ENCODE measurements around the gene HOXC6. TPM values are rescaled to one million over a fixed set of nuclear protein-coding genes. Genes with fewer than 3 reads are reported as not detected.

HOXC6 gene
- total and polyA plus RNA-seq, 10 of the 15 experiments (the other 5 are each of a cell fraction or from before 2014, with no cell fraction given), result 0.02 to 0.55 (median 0.45) TPM; not detected in 4

DNA sequence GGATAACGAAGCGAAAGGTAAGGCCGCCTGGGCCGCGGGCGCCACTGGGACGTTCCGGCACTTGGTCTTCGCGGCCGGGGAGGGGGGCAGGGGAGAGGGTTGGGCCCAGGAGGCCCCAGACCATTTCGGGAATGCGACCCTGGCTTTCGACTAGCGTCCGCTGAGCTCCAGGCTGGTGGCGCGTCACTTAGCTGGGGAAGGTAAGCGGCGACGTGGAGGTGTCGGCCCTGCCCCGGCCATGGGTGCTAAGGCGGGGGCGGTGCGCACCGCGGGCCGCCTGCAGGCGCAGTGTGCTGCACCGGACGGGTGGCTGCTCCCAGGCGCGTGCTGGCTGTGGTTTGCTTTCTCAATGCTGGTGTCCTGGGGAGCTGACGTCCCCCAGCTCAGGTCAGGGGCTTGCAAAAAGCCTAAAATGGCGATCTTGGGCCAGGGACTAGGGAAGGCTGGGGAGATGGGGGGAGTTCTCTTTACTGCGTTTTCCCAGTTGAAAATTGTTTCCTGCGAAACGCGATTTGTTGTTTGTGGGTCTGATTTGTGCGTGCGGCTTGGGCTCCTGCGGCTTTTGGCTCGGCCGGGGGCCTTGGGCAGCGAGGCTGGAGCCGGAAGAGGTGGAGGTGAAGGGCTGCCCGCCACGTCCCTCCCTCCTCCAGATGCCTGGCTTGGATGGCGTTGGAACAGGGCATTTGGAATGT lies 42.1 kb upstream of the HOXC6 start:
- no peak overlapping the region for H2AFZ ChIP-seq (ENCODE audit: control insufficient read depth, low read depth, low read length)
- ATAC-seq (peak; percentile 64), FAIRE-seq (no peak), DNase-seq (ENCODE audit: low read depth, low spot score) (no peak)
- 18% methylated on average over 48 of the region's 50 CpGs for WGBS (ENCODE audit: insufficient coverage, insufficient replicate concordance, low lambda C conversion rate, missing lambda C conversion rate)
- POLR2A ChIA-PET, result interaction anchor here (0.6 to 1.2 kb wide), 2 partner anchors 9 to 13 kb away, joined by 3 read pairs; no protein-coding TSS in a partner anchor
- in situ Hi-C loops (cut with MboI), result no loop called here
- H3K4me1 ChIP-seq (ENCODE audit: control insufficient read depth, insufficient read depth, low read length), result peaks cover 17% of the 10 kb centered on the region
- SMC1A ChIA-PET (ENCODE audit: uncharacterized antibody, unreplicated experiment), result interaction anchor here (0.6 to 4.5 kb wide), 10 partner anchors 10 to 229 kb away, joined by 3 to 29 read pairs (median 5); partner anchors contain the start of genes HOXC5 and HOXC9
- H3K4me3 ChIP-seq, result no peak overlapping the region
- no peak overlapping the region for H3K9ac ChIP-seq (ENCODE audit: control insufficient read depth, insufficient read depth, low read length)
- BruUV-seq (replicated peaks), result no TSS peak
- peaks cover 3% of the 10 kb centered on the region; the same call in 1 of the 2 replicates for H4K20me1 ChIP-seq (ENCODE audit: control insufficient read depth, insufficient read depth)
- no peaks in the 10 kb centered on the region for H3K9me3 ChIP-seq (replicated peaks; ENCODE audit: control insufficient read depth, insufficient read depth, low read length)
- H3K36me3 ChIP-seq (ENCODE audit: control insufficient read depth in 2 of 2, insufficient read depth in 2 of 2, low read length in 1 of 2), result no peaks in the 10 kb centered on the region
- H3K4me2 ChIP-seq (ENCODE audit: control insufficient read depth, insufficient read depth), result peak overlapping the region; percentile 57; the same call in 1 of the 2 replicates
- peaks cover 30 to 57% of the 10 kb centered on the region in 2 experiments for H3K27me3 ChIP-seq (replicated peaks in 1 of 2; ENCODE audit: control insufficient read depth in 2 of 2, insufficient read depth in 2 of 2, low read length in 1 of 2)
- RAD21 ChIA-PET (ENCODE audit: unreplicated experiment), result interaction anchor here (0.8 to 3.3 kb wide), 9 partner anchors 9 to 234 kb away, joined by 3 to 14 read pairs (median 3); partner anchors contain the start of gene HOXC8
- no peaks in the 10 kb centered on the region for H3K79me2 ChIP-seq (ENCODE audit: control insufficient read depth, insufficient read depth, low read length)
- CTCF ChIA-PET, result interaction anchor here (0.5 to 5.5 kb wide), 26 partner anchors 9 to 349 kb away, joined by 3 to 54 read pairs (median 4); partner anchors contain the start of genes HOXC6, HOXC8, HOXC9 and SMUG1
- H3K27ac ChIP-seq (ENCODE audit: control insufficient read depth, insufficient read depth), result no peak overlapping the region
- intact Hi-C loops (cut with micrococcal nuclease; ENCODE audit: unreplicated experiment), result loop anchor here (2.0 to 10.0 kb wide), 4 partner anchors 191 to 281 kb away; no protein-coding TSS in a partner anchor
- peak in 1 of 2 experiments; percentile 81; a peak in 2 of 3 replicates for TF ChIP-seq EGR1 (IDR thresholded peaks at IDR 0.05; ENCODE audit: borderline replicate concordance in 1 of 2, low read depth in 2 of 2, low read length in 2 of 2)
- TF ChIP-seq LARP7 (IDR thresholded peaks at IDR 0.05), result no peak
- 0 out of 2 replicates have a peak, but pooled peaks have one; percentile 24 for TF ChIP-seq RUNX3 (IDR thresholded peaks at IDR 0.05; ENCODE audit: low read length)
- TF ChIP-seq, protein P1, sequence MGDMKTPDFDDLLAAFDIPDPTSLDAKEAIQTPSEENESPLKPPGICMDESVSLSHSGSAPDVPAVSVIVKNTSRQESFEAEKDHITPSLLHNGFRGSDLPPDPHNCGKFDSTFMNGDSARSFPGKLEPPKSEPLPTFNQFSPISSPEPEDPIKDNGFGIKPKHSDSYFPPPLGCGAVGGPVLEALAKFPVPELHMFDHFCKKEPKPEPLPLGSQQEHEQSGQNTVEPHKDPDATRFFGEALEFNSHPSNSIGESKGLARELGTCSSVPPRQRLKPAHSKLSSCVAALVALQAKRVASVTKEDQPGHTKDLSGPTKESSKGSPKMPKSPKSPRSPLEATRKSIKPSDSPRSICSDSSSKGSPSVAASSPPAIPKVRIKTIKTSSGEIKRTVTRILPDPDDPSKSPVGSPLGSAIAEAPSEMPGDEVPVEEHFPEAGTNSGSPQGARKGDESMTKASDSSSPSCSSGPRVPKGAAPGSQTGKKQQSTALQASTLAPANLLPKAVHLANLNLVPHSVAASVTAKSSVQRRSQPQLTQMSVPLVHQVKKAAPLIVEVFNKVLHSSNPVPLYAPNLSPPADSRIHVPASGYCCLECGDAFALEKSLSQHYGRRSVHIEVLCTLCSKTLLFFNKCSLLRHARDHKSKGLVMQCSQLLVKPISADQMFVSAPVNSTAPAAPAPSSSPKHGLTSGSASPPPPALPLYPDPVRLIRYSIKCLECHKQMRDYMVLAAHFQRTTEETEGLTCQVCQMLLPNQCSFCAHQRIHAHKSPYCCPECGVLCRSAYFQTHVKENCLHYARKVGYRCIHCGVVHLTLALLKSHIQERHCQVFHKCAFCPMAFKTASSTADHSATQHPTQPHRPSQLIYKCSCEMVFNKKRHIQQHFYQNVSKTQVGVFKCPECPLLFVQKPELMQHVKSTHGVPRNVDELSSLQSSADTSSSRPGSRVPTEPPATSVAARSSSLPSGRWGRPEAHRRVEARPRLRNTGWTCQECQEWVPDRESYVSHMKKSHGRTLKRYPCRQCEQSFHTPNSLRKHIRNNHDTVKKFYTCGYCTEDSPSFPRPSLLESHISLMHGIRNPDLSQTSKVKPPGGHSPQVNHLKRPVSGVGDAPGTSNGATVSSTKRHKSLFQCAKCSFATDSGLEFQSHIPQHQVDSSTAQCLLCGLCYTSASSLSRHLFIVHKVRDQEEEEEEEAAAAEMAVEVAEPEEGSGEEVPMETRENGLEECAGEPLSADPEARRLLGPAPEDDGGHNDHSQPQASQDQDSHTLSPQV (IDR thresholded peaks at IDR 0.05), result no peak
- TF ChIP-seq, protein P2, sequence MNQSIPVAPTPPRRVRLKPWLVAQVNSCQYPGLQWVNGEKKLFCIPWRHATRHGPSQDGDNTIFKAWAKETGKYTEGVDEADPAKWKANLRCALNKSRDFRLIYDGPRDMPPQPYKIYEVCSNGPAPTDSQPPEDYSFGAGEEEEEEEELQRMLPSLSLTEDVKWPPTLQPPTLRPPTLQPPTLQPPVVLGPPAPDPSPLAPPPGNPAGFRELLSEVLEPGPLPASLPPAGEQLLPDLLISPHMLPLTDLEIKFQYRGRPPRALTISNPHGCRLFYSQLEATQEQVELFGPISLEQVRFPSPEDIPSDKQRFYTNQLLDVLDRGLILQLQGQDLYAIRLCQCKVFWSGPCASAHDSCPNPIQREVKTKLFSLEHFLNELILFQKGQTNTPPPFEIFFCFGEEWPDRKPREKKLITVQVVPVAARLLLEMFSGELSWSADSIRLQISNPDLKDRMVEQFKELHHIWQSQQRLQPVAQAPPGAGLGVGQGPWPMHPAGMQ (IDR thresholded peaks at IDR 0.05; ENCODE audit: borderline replicate concordance), result no peak
- TF ChIP-seq SMAD5 (IDR thresholded peaks at IDR 0.05; ENCODE audit: low read depth), result no peak
- peak; percentile 68 to 86; a peak in 2 of 4 replicates for TF ChIP-seq BHLHE40 (IDR thresholded peaks at IDR 0.05; ENCODE audit: borderline replicate concordance in 1 of 2, low read depth in 2 of 2, low read length in 1 of 2)
- peak; percentile 97 for TF ChIP-seq SUZ12 (IDR thresholded peaks at IDR 0.05; ENCODE audit: unreplicated experiment)
- no peak for TF ChIP-seq SUPT20H (IDR thresholded peaks at IDR 0.05; ENCODE audit: borderline replicate concordance, control insufficient read depth, low read depth, low read length)
- TF ChIP-seq, protein P3, sequence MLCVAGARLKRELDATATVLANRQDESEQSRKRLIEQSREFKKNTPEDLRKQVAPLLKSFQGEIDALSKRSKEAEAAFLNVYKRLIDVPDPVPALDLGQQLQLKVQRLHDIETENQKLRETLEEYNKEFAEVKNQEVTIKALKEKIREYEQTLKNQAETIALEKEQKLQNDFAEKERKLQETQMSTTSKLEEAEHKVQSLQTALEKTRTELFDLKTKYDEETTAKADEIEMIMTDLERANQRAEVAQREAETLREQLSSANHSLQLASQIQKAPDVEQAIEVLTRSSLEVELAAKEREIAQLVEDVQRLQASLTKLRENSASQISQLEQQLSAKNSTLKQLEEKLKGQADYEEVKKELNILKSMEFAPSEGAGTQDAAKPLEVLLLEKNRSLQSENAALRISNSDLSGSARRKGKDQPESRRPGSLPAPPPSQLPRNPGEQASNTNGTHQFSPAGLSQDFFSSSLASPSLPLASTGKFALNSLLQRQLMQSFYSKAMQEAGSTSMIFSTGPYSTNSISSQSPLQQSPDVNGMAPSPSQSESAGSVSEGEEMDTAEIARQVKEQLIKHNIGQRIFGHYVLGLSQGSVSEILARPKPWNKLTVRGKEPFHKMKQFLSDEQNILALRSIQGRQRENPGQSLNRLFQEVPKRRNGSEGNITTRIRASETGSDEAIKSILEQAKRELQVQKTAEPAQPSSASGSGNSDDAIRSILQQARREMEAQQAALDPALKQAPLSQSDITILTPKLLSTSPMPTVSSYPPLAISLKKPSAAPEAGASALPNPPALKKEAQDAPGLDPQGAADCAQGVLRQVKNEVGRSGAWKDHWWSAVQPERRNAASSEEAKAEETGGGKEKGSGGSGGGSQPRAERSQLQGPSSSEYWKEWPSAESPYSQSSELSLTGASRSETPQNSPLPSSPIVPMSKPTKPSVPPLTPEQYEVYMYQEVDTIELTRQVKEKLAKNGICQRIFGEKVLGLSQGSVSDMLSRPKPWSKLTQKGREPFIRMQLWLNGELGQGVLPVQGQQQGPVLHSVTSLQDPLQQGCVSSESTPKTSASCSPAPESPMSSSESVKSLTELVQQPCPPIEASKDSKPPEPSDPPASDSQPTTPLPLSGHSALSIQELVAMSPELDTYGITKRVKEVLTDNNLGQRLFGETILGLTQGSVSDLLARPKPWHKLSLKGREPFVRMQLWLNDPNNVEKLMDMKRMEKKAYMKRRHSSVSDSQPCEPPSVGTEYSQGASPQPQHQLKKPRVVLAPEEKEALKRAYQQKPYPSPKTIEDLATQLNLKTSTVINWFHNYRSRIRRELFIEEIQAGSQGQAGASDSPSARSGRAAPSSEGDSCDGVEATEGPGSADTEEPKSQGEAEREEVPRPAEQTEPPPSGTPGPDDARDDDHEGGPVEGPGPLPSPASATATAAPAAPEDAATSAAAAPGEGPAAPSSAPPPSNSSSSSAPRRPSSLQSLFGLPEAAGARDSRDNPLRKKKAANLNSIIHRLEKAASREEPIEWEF (IDR thresholded peaks at IDR 0.05; ENCODE audit: insufficient replicate concordance, low read depth, low read length), result no peak

Measured in GM12878 (cell line).